Large intestine (tissue), 3 donors: ENCODE measurements around the gene STIM2. TPM values are rescaled to one million over a fixed set of nuclear protein-coding genes. Genes with fewer than 3 reads are reported as not detected.

Source experiments
- DNase-seq, 2 donors: peaks; one replicate each; pipeline versions ENCODE4 v3.0.0 to v3.0.0-alpha.2; 2013
- H3K27ac ChIP-seq: one replicate; pipeline ENCODE4 v1.5.1; 2013; ENCODE audit warnings: low read length
- H3K27me3 ChIP-seq: 2 replicates; pipeline ENCODE4 v1.6.1; 2013; ENCODE audit warnings: low read length; ENCODE audit not compliant: control insufficient read depth, insufficient read depth
- H3K36me3 ChIP-seq: 2 replicates; pipeline ENCODE4 v1.6.1; 2013; ENCODE audit warnings: low read length; ENCODE audit not compliant: control insufficient read depth, insufficient read depth
- H3K4me1 ChIP-seq: one replicate; pipeline ENCODE4 v1.6.1; 2013; ENCODE audit warnings: low read length; ENCODE audit not compliant: control insufficient read depth, insufficient read depth
- H3K4me3 ChIP-seq: one replicate; pipeline ENCODE4 v1.5.1; 2013; ENCODE audit warnings: low read length
- H3K9me3 ChIP-seq: one replicate; pipeline ENCODE4 v1.6.1; 2013; ENCODE audit warnings: mild to moderate bottlenecking, low read depth, low read length, moderate library complexity; ENCODE audit not compliant: control insufficient read depth
- WGBS: methylation state at CpG from one replicate; pipeline ENCODE4 v1.1.5; 2013; ENCODE audit warnings: low lambda C conversion rate; ENCODE audit not compliant: insufficient coverage; 5-methylcytosine and 5-hydroxymethylcytosine counted together
- polyA plus RNA-seq: library from polyadenylated mRNA; unstranded; fragments of 120-200 nt; gene quantifications from one replicate; pipeline ENCODE4 v1.2.1, GENCODE V29; 2013

Gene STIM2
- polyA plus RNA-seq, 1 donor, result 30.9 TPM

DNA sequence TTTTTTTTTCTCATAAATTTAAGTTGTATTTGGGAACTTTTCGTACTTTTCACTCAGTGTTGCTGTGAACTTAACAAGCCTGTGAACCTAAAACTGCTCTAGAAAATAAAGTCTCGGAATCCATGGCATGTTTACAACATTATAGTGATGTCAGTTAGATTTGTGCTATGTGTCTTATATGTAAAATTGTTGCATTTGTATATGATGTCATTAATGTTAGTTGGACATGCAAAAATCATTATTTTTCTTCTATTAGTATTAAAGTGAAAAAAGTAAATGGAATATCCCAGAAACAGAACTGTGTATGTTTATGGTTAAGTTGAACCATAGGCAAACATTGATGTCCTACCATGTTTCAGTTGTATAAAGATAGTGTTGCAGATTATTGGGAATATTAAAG is 85.2 kb downstream of the STIM2 start:
- no peaks in the 10 kb centered on the region for H3K9me3 ChIP-seq
- no peak for DNase-seq
- H3K27ac ChIP-seq, result no peak overlapping the region
- 100% methylated on average over 1 of the region's 2 CpGs for WGBS
- H3K4me1 ChIP-seq, result no peaks in the 10 kb centered on the region
- H3K27me3 ChIP-seq, result no peaks in the 10 kb centered on the region
- H3K4me3 ChIP-seq, result no peak overlapping the region
- no peaks in the 10 kb centered on the region for H3K36me3 ChIP-seq

DNA sequence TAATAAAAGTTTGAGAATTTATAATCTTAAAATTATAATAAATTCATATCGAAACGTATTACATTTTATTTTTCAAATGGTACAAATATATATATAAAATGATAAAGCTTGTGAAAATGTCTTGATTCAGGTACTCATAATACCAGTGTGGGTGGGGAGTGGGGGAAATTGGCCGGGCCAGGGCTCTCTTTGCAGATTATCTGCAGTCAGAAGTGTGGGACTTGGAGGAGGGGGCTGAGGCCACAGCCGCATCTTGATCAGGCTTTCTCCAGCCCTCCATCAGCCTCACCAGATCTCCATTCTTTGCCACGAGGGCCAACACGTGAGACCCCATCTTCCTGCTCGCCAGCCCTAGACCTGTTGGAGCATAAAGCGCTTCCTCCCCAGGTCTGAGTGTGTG is 86.7 kb downstream of the STIM2 start:
- Histone ChIP-seq H3K27me3 (no peaks in the 10 kb centered on the region), H3K27ac (no peak overlapping the region), H3K4me3 (no peak overlapping the region), H3K4me1 (no peaks in the 10 kb centered on the region), H3K9me3 (no peaks in the 10 kb centered on the region), H3K36me3 (no peaks in the 10 kb centered on the region)
- WGBS, result 75% methylated on average over 2 of the region's 8 CpGs
- no peak for DNase-seq

DNA sequence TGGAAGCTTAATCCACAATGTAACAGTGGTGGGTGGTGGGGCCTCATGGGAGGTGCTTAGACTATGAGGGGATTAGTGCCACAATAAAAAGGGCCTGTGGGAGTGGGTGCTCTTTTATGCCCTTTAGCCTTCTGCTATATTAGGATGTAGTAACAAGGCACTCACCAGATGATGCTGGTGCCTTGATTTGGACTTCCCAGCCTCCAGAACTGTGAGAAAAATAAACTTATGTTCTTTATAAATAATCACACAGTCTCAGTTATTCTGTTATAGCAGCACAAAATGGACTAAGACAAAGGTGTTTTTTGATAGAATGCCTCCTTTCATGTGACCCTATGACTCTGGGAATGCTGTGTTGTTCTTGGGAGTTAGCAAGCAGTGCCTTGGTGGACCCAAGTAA is 89.8 kb downstream of the STIM2 start:
- no peaks in the 10 kb centered on the region for H3K4me1 ChIP-seq
- no peaks in the 10 kb centered on the region for H3K36me3 ChIP-seq
- H3K9me3 ChIP-seq, result no peaks in the 10 kb centered on the region
- no peak overlapping the region for H3K4me3 ChIP-seq
- no peak for DNase-seq
- H3K27ac ChIP-seq, result no peak overlapping the region
- H3K27me3 ChIP-seq, result no peaks in the 10 kb centered on the region

DNA sequence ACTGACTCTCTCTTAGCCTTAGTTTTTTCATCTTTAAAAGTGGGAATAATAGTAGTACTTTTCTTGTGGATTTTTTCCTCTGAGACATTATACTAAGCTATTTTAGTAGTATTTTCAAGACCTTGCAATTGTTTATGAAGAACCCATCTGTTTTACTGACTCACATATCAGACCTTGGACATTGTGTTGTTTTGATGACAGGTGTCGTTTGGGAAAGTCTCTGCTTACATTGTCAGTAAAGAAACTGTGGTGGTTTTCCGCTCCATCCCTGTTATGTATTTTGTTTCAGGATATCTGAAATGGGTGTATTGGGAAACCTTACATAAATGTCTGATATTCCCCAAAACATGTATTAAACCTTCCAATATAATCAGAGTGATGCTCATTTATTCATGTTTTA is 92.2 kb downstream of the STIM2 start:
- Histone ChIP-seq H3K27me3 (no peaks in the 10 kb centered on the region), H3K9me3 (no peaks in the 10 kb centered on the region), H3K4me3 (no peak overlapping the region), H3K27ac (no peak overlapping the region), H3K4me1 (no peaks in the 10 kb centered on the region), H3K36me3 (no peaks in the 10 kb centered on the region)
- no peak for DNase-seq
- WGBS, result no CpG with 5 or more reads among the region's 2 CpGs

DNA sequence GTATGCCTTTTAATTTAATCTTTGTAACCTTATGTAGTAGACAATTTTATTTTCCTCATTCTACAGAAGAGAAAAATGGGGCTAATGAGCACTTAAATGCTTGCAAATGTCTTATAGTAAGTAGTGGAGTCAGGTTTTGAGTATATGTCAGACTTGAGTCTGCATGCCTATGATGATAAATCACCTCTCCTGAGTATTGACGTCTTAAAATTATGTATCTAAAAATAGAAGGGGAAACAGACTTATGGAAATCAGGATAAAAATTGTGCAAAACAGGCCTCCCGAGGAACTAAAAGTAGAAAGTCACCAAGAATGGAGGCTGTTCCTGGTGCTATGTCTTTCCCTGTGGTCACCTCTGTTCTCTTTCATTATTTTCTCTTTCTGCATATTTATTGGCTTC is 92.7 kb downstream of the STIM2 start:
- Histone ChIP-seq H3K27me3 (no peaks in the 10 kb centered on the region), H3K27ac (no peak overlapping the region), H3K9me3 (no peaks in the 10 kb centered on the region), H3K4me3 (no peak overlapping the region), H3K4me1 (no peaks in the 10 kb centered on the region), H3K36me3 (no peaks in the 10 kb centered on the region)
- WGBS, result 91% methylated on average over 1 of the region's 2 CpGs
- no peak for DNase-seq

DNA sequence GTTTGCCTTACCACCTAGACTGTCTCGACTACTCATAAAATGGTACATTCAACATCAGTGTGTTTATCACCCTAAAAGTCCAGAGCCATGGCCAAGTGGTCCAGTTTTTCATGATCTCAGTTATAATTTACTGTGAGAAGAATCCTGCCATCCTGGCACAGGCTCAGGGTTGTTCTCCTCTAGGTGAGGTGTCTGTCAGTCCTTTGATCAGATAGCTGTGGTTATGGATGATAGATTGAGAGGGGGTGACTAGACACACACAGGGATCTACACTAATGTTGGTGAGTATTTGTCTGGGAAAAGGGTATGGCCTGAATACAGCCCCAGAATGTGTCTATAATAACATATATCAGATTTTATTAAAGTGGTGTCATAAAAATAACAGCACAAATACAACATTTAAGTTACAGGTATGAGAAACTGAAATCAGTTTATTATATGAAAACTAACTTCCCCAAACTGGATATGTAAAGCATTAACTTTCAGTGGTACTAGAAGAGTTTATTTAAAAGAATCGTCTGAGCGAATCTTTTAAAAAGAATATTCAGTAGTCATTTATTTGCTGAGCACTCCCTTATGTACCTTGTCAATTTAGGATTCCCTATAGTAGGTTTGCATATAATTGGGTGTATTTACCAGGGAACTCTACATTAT is 93.3 kb downstream of the STIM2 start:
- Histone ChIP-seq H3K27ac (no peak overlapping the region), H3K4me1 (no peaks in the 10 kb centered on the region), H3K27me3 (no peaks in the 10 kb centered on the region), H3K9me3 (no peaks in the 10 kb centered on the region), H3K4me3 (no peak overlapping the region), H3K36me3 (no peaks in the 10 kb centered on the region)
- no peak for DNase-seq
- no CpG with 5 or more reads among the region's 3 CpGs for WGBS

DNA sequence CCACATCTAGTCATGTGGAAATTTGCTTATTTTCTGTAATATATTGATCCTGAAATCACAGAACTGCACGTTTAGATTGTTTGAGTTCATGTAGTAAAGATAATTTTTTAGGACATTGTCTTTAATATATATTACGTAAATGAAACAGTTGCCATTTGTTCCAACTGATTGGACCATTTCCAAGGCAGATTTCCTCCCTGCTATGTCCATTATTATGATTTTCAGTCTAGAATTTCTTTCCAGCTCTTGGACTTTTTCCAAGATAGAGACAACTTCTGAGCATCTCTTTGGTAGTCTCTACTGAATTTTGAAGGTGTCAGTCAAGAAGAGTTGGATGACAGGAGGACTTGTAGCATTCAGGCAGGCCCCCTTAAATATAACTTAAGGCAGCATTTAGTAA is 94.6 kb downstream of the STIM2 start:
- Histone ChIP-seq H3K9me3 (no peaks in the 10 kb centered on the region), H3K27me3 (no peaks in the 10 kb centered on the region), H3K4me1 (no peaks in the 10 kb centered on the region), H3K4me3 (no peak overlapping the region), H3K36me3 (peaks cover 2% of the 10 kb centered on the region), H3K27ac (no peak overlapping the region)
- no peak for DNase-seq
- WGBS, result 30% methylated on average over 2 of the region's 2 CpGs

DNA sequence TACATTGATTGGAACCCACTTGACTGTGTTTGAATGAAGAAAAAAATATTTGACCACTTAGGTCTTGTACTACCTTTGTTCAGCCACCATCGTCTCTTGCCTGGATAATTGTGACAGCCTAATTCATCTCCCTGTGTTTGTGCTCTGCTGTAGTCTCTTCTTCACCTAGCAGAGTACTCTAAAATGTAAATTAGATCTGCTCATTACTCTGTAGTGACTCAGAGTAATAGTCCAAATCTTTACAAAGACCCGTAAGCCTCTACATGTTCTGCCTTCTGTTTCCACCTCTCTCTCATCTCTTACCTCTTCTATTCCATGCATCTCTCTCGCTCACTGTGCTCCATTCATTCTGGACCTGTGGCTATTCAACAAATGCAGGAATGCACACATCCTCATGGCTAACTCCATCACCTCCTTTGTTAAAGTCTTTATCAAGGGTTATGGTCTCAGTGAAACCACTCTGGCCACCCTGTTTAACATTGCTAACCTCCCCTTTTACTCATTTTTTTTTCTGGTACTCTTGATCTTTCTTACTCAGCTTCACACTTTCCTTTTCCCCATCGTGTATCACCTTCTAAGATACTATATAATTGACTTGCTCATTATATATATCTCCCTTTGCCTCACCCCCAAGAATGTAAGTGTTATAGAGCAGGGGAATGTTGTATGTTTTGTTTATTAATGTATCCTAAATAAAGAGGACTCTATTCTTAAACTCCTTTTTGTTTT is 98.4 kb downstream of the STIM2 start:
- no peak overlapping the region for H3K27ac ChIP-seq
- no peak overlapping the region for H3K4me3 ChIP-seq
- no peaks in the 10 kb centered on the region for H3K27me3 ChIP-seq
- WGBS, result 83% methylated on average over 4 of the region's 4 CpGs
- no peaks in the 10 kb centered on the region for H3K9me3 ChIP-seq
- H3K36me3 ChIP-seq, result peaks cover 2% of the 10 kb centered on the region
- no peak for DNase-seq
- no peaks in the 10 kb centered on the region for H3K4me1 ChIP-seq

DNA sequence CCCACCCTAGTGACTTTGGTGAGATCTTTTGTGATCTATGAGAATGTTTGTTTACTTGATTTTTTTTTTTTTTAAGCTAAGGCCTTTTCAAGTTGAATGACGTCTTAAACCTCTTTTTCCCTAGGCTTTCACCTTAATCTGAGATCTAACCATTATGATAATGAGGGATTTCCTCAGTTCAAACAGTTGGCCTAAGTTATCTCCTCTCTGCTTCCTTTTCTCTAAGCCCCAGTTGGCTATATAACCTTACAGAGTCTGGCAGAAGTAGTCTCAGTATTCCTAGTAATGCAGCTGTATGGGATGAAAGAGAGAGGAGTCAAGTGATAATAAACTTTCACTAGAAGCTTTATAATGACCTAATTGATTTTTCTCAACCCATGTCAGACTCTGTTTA is 99.0 kb downstream of the STIM2 start:
- no peak for DNase-seq
- Histone ChIP-seq H3K36me3 (peaks cover 2% of the 10 kb centered on the region), H3K4me3 (no peak overlapping the region), H3K4me1 (no peaks in the 10 kb centered on the region), H3K27ac (no peak overlapping the region), H3K27me3 (no peaks in the 10 kb centered on the region), H3K9me3 (no peaks in the 10 kb centered on the region)
- WGBS, result no CpG with 5 or more reads among the region's 1 CpG

DNA sequence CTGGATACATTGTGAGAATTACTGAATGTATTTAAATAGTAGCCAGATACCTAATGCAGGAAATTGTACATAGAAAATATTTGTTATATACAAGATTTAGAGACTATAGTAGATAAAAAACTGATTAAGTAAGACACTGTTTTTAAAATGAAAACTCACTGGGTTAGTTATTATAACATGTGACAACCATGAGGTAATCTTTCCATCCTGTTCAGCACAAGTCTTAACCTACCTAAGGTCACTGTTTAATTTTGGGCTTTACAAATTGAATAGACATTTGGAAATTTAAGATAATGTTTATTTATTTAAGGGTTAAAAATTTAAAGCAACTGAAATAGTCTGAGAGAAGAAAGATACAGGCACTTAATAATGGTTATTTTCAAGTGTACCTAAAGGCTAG is 102.1 kb downstream of the STIM2 start:
- H3K4me3 ChIP-seq, result no peak overlapping the region

DNA sequence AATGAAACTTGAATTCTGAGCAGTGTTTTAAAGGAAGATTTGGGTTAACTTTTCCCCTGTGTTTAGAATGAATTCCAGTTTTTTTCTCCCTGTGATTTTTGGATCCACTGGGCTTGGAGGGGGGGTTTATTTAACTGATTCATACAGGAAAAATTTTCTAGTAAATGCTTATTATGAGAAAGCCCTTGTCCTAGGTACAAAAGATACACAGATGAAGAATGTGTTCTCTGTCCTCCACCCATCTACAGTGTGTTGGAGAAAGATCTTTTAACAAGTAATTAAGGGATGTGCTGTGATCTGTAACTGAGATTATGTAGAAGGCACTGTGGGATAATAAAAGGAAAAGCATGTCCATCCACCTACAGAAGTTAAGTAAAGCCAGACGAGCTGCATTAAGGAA is 103.9 kb downstream of the STIM2 start:
- no CpG with 5 or more reads among the region's 1 CpG for WGBS
- H3K27me3 ChIP-seq, result no peaks in the 10 kb centered on the region
- H3K36me3 ChIP-seq, result no peaks in the 10 kb centered on the region
- no peak overlapping the region for H3K4me3 ChIP-seq
- DNase-seq, result no peak
- no peaks in the 10 kb centered on the region for H3K4me1 ChIP-seq
- H3K27ac ChIP-seq, result no peak overlapping the region
- H3K9me3 ChIP-seq, result no peaks in the 10 kb centered on the region

More for the DNA sequence above, 102.1 kb downstream of the STIM2 start:
- no peaks in the 10 kb centered on the region for H3K27me3 ChIP-seq
- H3K36me3 ChIP-seq, result peaks cover 2% of the 10 kb centered on the region
- no peak for DNase-seq
- no peaks in the 10 kb centered on the region for H3K9me3 ChIP-seq
- H3K27ac ChIP-seq, result no peak overlapping the region
- no peaks in the 10 kb centered on the region for H3K4me1 ChIP-seq
